WI38 (cell line): Measurements from ENCODE around the gene CNNM4.

Source experiments
- H3K4me3 ChIP-seq: 2 replicates; pipeline ENCODE4 v1.5.1; 2011; ENCODE audit warnings: low read depth, mild to moderate bottlenecking, control low read depth, low read length
- CTCF ChIP-seq: IDR thresholded peaks from 2 replicates; pipeline ENCODE4 v1.5.1; 2012; ENCODE audit warnings: low read depth, mild to moderate bottlenecking, control low read depth, low read length

The CNNM4 gene

DNA sequence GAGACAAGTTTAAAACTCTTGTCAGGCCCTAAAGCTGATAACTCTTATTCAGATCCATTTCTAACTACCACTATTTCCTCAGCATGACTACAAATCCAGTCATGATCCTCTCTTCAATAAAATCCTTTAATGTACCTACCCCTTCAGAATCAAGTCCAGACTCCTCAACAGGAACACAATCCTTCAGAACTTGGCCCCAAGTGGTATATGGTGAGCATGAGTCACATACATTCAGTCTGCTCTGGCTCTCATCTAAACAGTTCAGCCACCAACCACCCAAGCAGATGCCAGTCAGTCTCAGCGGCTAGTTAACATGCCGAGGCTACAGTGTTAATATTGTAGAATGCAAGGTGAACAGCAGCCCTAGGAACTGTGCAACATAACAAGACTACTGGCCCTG lies 30.5 kb upstream of the CNNM4 start:
- no peak overlapping the region for H3K4me3 ChIP-seq
- TF ChIP-seq CTCF, result no peak

DNA sequence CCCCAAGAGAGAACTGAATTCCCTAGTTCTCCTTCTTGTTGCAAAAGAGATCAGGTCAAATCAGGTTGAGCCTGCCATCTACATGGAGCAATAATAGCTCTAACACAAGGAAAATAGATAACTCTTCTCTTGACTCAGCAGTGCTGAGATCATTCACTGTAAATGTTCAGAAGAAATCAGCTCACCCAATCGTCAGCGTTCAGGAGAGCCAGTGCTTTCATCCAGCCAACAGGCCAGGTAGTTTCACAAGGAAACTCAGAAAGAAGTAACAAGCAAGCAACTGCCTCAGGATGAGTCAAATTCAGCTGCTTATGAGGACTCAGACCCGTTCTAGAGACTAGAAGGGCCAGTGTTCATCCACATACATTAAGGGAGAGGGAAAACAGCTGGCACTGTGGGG lies 26.8 kb upstream of the CNNM4 start:
- H3K4me3 ChIP-seq, result no peak overlapping the region
- TF ChIP-seq CTCF, result no peak

DNA sequence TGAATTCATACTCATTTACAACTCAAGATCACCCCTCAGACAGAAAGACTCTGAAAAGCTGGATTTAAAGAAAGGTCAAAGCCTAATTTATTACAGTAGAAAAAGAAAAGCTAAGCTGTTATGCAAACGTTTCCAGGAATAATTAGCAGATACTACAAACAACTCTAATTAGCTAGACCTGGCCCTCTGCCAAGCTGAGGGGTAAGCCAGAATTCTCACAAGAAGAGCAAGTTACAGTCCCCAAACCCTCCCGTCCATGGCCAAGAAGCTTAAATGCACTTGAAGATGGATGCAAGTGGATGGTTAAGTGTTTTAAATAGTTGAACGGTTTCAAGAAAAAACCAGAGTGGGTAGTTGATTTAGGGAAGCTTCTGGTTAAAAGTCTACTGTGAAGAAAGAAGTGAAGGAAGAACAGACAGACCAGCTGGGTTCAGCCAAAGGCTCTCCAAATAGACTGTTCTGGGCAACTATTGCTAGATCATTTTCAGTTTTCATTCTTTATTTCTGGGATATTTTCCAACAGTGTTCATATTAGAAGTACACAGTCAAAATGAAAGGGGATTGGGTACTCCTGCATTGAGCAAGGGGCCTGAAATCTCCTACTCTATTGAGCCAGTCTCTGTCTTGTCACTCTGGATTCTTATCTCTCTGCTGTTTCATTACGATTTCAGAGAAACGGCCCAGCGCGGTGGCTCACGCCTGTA lies 25.7 kb upstream of the CNNM4 start:
- H3K4me3 ChIP-seq, result no peak overlapping the region

GRCh38 chr2:96737251-96737650 lies 23.5 kb upstream of the CNNM4 start:
- no peak for TF ChIP-seq CTCF
- H3K4me3 ChIP-seq, result no peak overlapping the region

More for the DNA sequence above, 25.7 kb upstream of the CNNM4 start:
- no peak for TF ChIP-seq CTCF

DNA sequence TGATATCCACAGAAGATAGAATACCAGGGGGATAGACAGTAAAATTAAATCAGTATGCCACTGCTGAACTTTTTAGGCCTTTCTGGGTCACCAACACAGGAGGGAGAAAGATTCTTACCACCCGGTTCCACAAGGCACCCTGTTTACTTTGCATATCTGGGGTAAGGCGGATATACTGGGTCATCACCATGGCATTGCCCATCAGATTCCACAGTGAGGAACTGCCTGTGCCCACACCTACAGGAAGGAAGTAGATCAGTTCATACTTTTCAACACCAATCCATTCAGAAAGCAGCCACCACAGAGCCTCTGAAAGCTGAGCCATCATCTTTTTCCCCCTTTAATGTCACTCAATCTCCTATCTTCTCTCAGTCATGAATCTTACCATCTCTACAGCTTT lies 22.9 kb upstream of the CNNM4 start:
- no peak overlapping the region for H3K4me3 ChIP-seq
- no peak for TF ChIP-seq CTCF

GRCh38 chr2:96739076-96739632 lies 21.5 kb upstream of the CNNM4 start:
- H3K4me3 ChIP-seq, result peak overlapping the region; percentile 85
- TF ChIP-seq CTCF, result no peak

- no peak for TF ChIP-seq CTCF
- H3K4me3 ChIP-seq, result peak within 1 kb of the TSS; percentile 85
These were observed 20.9 kb upstream of the CNNM4 start, which contains the start of gene LMAN2L for GRCh38 chr2:96739633-96740428. Gene LMAN2L, minus strand, starts transcription at chr2:96740064. Its CDS starts 24 bp downstream, at chr2:96740040.
